Measurements from ENCODE around the gene IGF2R.

IGF2R gene

GRCh38 chr6:159941286-159942113 lies 27.4 kb upstream of the IGF2R start:
- Histone ChIP-seq H3K9me3 (ENCODE audit: low read length) (peaks cover 2% of the 10 kb centered on the region), H3K36me3 (ENCODE audit: insufficient read depth, low read length) (no peaks in the 10 kb centered on the region), H3K27me3 (ENCODE audit: insufficient read depth, low read length) (no peaks in the 10 kb centered on the region), H3K4me3 (ENCODE audit: low read length) (no peak overlapping the region), H3K4me1 (ENCODE audit: insufficient read depth, low read length) (no peaks in the 10 kb centered on the region), H2AFZ (ENCODE audit: low read depth, low read length) (no peak overlapping the region)

- no peaks in the 10 kb centered on the region for H3K36me3 ChIP-seq (ENCODE audit: insufficient read depth, low read length)
- H3K9me3 ChIP-seq (ENCODE audit: low read length), result peaks cover 2% of the 10 kb centered on the region
- H3K4me1 ChIP-seq (ENCODE audit: insufficient read depth, low read length), result no peaks in the 10 kb centered on the region
- no peaks in the 10 kb centered on the region for H3K27me3 ChIP-seq (ENCODE audit: insufficient read depth, low read length)
- H3K4me3 ChIP-seq (ENCODE audit: low read length), result no peak overlapping the region
- H2AFZ ChIP-seq (ENCODE audit: low read depth, low read length), result no peak overlapping the region
Measured at GRCh38 chr6:159943101-159943632, 25.7 kb upstream of the IGF2R start.

GRCh38 chr6:159943968-159944598 lies 24.8 kb upstream of the IGF2R start:
- no peaks in the 10 kb centered on the region for H3K4me1 ChIP-seq (ENCODE audit: insufficient read depth, low read length)
- no peak overlapping the region for H3K4me3 ChIP-seq (ENCODE audit: low read length)
- H3K27me3 ChIP-seq (ENCODE audit: insufficient read depth, low read length), result no peaks in the 10 kb centered on the region
- H3K36me3 ChIP-seq (ENCODE audit: insufficient read depth, low read length), result no peaks in the 10 kb centered on the region
- H3K9me3 ChIP-seq (ENCODE audit: low read length), result peaks cover 2% of the 10 kb centered on the region
- no peak overlapping the region for H2AFZ ChIP-seq (ENCODE audit: low read depth, low read length)

- Histone ChIP-seq H3K9me3 (ENCODE audit: low read length) (peaks cover 2% of the 10 kb centered on the region), H3K27me3 (ENCODE audit: insufficient read depth, low read length) (no peaks in the 10 kb centered on the region), H3K4me3 (ENCODE audit: low read length) (no peak overlapping the region), H3K4me1 (ENCODE audit: insufficient read depth, low read length) (no peaks in the 10 kb centered on the region), H2AFZ (ENCODE audit: low read depth, low read length) (no peak overlapping the region), H3K36me3 (ENCODE audit: insufficient read depth, low read length) (no peaks in the 10 kb centered on the region)
Measured at GRCh38 chr6:159945801-159946392, 23.0 kb upstream of the IGF2R start.

GRCh38 chr6:159946912-159947311 lies 22.0 kb upstream of the IGF2R start:
- H3K4me3 ChIP-seq (ENCODE audit: low read length), result no peak overlapping the region
- peaks cover 2% of the 10 kb centered on the region for H3K9me3 ChIP-seq (ENCODE audit: low read length)
- no peak overlapping the region for H2AFZ ChIP-seq (ENCODE audit: low read depth, low read length)
- H3K4me1 ChIP-seq (ENCODE audit: insufficient read depth, low read length), result no peaks in the 10 kb centered on the region
- no peaks in the 10 kb centered on the region for H3K27me3 ChIP-seq (ENCODE audit: insufficient read depth, low read length)
- H3K36me3 ChIP-seq (ENCODE audit: insufficient read depth, low read length), result no peaks in the 10 kb centered on the region

- Histone ChIP-seq H2AFZ (ENCODE audit: low read depth, low read length) (no peak overlapping the region), H3K4me3 (ENCODE audit: low read length) (no peak overlapping the region), H3K4me1 (ENCODE audit: insufficient read depth, low read length) (peaks cover 8% of the 10 kb centered on the region), H3K9me3 (ENCODE audit: low read length) (peaks cover 2% of the 10 kb centered on the region), H3K27me3 (ENCODE audit: insufficient read depth, low read length) (no peaks in the 10 kb centered on the region), H3K36me3 (ENCODE audit: insufficient read depth, low read length) (no peaks in the 10 kb centered on the region)
Measured at GRCh38 chr6:159948199-159948598, 20.7 kb upstream of the IGF2R start.

GRCh38 chr6:159951772-159952171 lies 17.1 kb upstream of the IGF2R start:
- Histone ChIP-seq H2AFZ (ENCODE audit: low read depth, low read length) (no peak overlapping the region), H3K9me3 (ENCODE audit: low read length) (no peaks in the 10 kb centered on the region), H3K4me3 (ENCODE audit: low read length) (no peak overlapping the region), H3K36me3 (ENCODE audit: insufficient read depth, low read length) (no peaks in the 10 kb centered on the region), H3K4me1 (ENCODE audit: insufficient read depth, low read length) (peaks cover 9% of the 10 kb centered on the region), H3K27me3 (ENCODE audit: insufficient read depth, low read length) (no peaks in the 10 kb centered on the region)

GRCh38 chr6:159952289-159953005 lies 16.4 kb upstream of the IGF2R start:
- H2AFZ ChIP-seq (ENCODE audit: low read depth, low read length), result no peak overlapping the region
- H3K27me3 ChIP-seq (ENCODE audit: insufficient read depth, low read length), result no peaks in the 10 kb centered on the region
- H3K4me3 ChIP-seq (ENCODE audit: low read length), result no peak overlapping the region
- no peaks in the 10 kb centered on the region for H3K36me3 ChIP-seq (ENCODE audit: insufficient read depth, low read length)
- peaks cover 9% of the 10 kb centered on the region for H3K4me1 ChIP-seq (ENCODE audit: insufficient read depth, low read length)
- no peaks in the 10 kb centered on the region for H3K9me3 ChIP-seq (ENCODE audit: low read length)

GRCh38 chr6:159953091-159953601 lies 15.7 kb upstream of the IGF2R start:
- Histone ChIP-seq H3K36me3 (ENCODE audit: insufficient read depth, low read length) (no peaks in the 10 kb centered on the region), H3K9me3 (ENCODE audit: low read length) (no peaks in the 10 kb centered on the region), H2AFZ (ENCODE audit: low read depth, low read length) (no peak overlapping the region), H3K27me3 (ENCODE audit: insufficient read depth, low read length) (no peaks in the 10 kb centered on the region), H3K4me1 (ENCODE audit: insufficient read depth, low read length) (peaks cover 9% of the 10 kb centered on the region), H3K4me3 (ENCODE audit: low read length) (no peak overlapping the region)

- no peak overlapping the region for H3K4me3 ChIP-seq (ENCODE audit: low read length)
- H3K9me3 ChIP-seq (ENCODE audit: low read length), result peaks cover 3% of the 10 kb centered on the region
- no peak overlapping the region for H2AFZ ChIP-seq (ENCODE audit: low read depth, low read length)
- H3K27me3 ChIP-seq (ENCODE audit: insufficient read depth, low read length), result no peaks in the 10 kb centered on the region
- no peaks in the 10 kb centered on the region for H3K36me3 ChIP-seq (ENCODE audit: insufficient read depth, low read length)
- H3K4me1 ChIP-seq (ENCODE audit: insufficient read depth, low read length), result peaks cover 9% of the 10 kb centered on the region
Measured at GRCh38 chr6:159955945-159956361, 12.9 kb upstream of the IGF2R start.

GRCh38 chr6:159957071-159957673 lies 11.7 kb upstream of the IGF2R start:
- no peak overlapping the region for H3K4me3 ChIP-seq (ENCODE audit: low read length)
- H3K4me1 ChIP-seq (ENCODE audit: insufficient read depth, low read length), result peaks cover 9% of the 10 kb centered on the region
- no peaks in the 10 kb centered on the region for H3K36me3 ChIP-seq (ENCODE audit: insufficient read depth, low read length)

GRCh38 chr6:159959165-159959975 lies 9.5 kb upstream of the IGF2R start:
- H3K4me3 ChIP-seq (ENCODE audit: low read length), result no peak overlapping the region
- no peaks in the 10 kb centered on the region for H3K36me3 ChIP-seq (ENCODE audit: insufficient read depth, low read length)
- H3K9me3 ChIP-seq (ENCODE audit: low read length), result peaks cover 3% of the 10 kb centered on the region
- peaks cover 5% of the 10 kb centered on the region for H3K27me3 ChIP-seq (ENCODE audit: insufficient read depth, low read length)
- H3K4me1 ChIP-seq (ENCODE audit: insufficient read depth, low read length), result no peaks in the 10 kb centered on the region
- H2AFZ ChIP-seq (ENCODE audit: low read depth, low read length), result no peak overlapping the region

More at GRCh38 chr6:159957071-159957673, 11.7 kb upstream of the IGF2R start:
- H2AFZ ChIP-seq (ENCODE audit: low read depth, low read length), result no peak overlapping the region
- H3K9me3 ChIP-seq (ENCODE audit: low read length), result peaks cover 3% of the 10 kb centered on the region
- no peaks in the 10 kb centered on the region for H3K27me3 ChIP-seq (ENCODE audit: insufficient read depth, low read length)
